Common myeloid progenitor, CD34-positive (primary cell): ENCODE measurements around the gene TRIM24.
A peak's percentile ranks its signal among the peaks of the same experiment; 100 is the strongest.
"Not testable (repeated sequence)": the region's sequence is repeated elsewhere in the genome, so short reads cannot be mapped to it uniquely, and the experiment has no call there.

ENCODE experiments used
- CTCF ChIA-PET: fragments of 350-600 bp; sonication (Branson Sonifier 250); formaldehyde crosslinking; loops from one replicate; lab custom pipeline; 2021; ENCODE audit warnings: antibody characterized with exemption; lab: Charles Lee
- POLR2A ChIA-PET: fragments of 350-600 bp; sonication (Branson Sonifier 250); formaldehyde crosslinking; loops from one replicate; lab custom pipeline; 2021; ENCODE audit warnings: antibody characterized with exemption; lab: Charles Lee
- DNase-seq, 3 donors: peaks; one replicate each; pipeline versions ENCODE4 v3.0.0 to v3.0.0-alpha.2; 2013
- H3K27ac ChIP-seq, 2 experiments: 1 replicate in 1 of 2; 2 replicates in 1 of 2; pipeline ENCODE4 v1.7.0; 2013; ENCODE audit warnings: inconsistent platforms in 2 of 2, low read length in 2 of 2, mild to moderate bottlenecking in 2 of 2, low read depth in 1 of 2, moderate library complexity in 1 of 2; ENCODE audit not compliant: severe bottlenecking in 2 of 2, insufficient read depth in 1 of 2, poor library complexity in 1 of 2
- H3K27me3 ChIP-seq, 5 experiments: replicated peaks in 2 of 5; 1 replicate in 3 of 5; 2 replicates in 2 of 5; pipeline versions ENCODE4 v1.6.1 to v1.7.0; 2013; ENCODE audit warnings: low read length in 4 of 5, mild to moderate bottlenecking in 2 of 5, moderate library complexity in 2 of 5, inconsistent platforms in 1 of 5; ENCODE audit not compliant: insufficient read depth in 5 of 5, control insufficient read depth in 4 of 5
- H3K36me3 ChIP-seq, 4 experiments: 1 replicate in 2 of 4; 2 replicates in 2 of 4; pipeline versions ENCODE4 v1.6.1 to v1.7.0; 2013; ENCODE audit warnings: low read length in 3 of 4, control low read depth in 1 of 4, mild to moderate bottlenecking in 1 of 4; ENCODE audit not compliant: control insufficient read depth in 4 of 4, insufficient read depth in 4 of 4
- H3K4me1 ChIP-seq, 4 experiments: 1 replicate in 3 of 4; 2 replicates in 1 of 4; pipeline versions ENCODE4 v1.6.1 to v1.7.1; 2013; ENCODE audit warnings: low read length in 3 of 4, mild to moderate bottlenecking in 3 of 4, control low read depth in 1 of 4, inconsistent platforms in 1 of 4, moderate library complexity in 1 of 4; ENCODE audit not compliant: control insufficient read depth in 4 of 4, insufficient read depth in 4 of 4; ENCODE audit errors: control extremely low read depth in 1 of 4
- H3K4me3 ChIP-seq, 7 experiments: 1 replicate in 4 of 7; 2 replicates in 3 of 7; pipeline versions ENCODE4 v1.5.1 to v1.7.0; 2013; ENCODE audit warnings: mild to moderate bottlenecking in 7 of 7, low read length in 6 of 7, moderate library complexity in 6 of 7, inconsistent platforms in 2 of 7, low read depth in 2 of 7, control low read depth in 1 of 7; ENCODE audit not compliant: insufficient read depth in 4 of 7, control insufficient read depth in 1 of 7; ENCODE audit errors: extremely low read depth in 1 of 7
- H3K9me3 ChIP-seq, 5 experiments: 1 replicate in 4 of 5; 2 replicates in 1 of 5; pipeline versions ENCODE4 v1.6.1 to v1.7.1; 2013; ENCODE audit warnings: low read length in 4 of 5, mild to moderate bottlenecking in 2 of 5, inconsistent platforms in 1 of 5, low read depth in 1 of 5, moderate library complexity in 1 of 5; ENCODE audit not compliant: control insufficient read depth in 4 of 5, insufficient read depth in 2 of 5; ENCODE audit errors: control extremely low read depth in 1 of 5
- WGBS: methylation state at CpG from one replicate; pipeline ENCODE4 v1.1.5; 2013; ENCODE audit not compliant: insufficient coverage; 5-methylcytosine and 5-hydroxymethylcytosine counted together

The TRIM24 gene

DNA sequence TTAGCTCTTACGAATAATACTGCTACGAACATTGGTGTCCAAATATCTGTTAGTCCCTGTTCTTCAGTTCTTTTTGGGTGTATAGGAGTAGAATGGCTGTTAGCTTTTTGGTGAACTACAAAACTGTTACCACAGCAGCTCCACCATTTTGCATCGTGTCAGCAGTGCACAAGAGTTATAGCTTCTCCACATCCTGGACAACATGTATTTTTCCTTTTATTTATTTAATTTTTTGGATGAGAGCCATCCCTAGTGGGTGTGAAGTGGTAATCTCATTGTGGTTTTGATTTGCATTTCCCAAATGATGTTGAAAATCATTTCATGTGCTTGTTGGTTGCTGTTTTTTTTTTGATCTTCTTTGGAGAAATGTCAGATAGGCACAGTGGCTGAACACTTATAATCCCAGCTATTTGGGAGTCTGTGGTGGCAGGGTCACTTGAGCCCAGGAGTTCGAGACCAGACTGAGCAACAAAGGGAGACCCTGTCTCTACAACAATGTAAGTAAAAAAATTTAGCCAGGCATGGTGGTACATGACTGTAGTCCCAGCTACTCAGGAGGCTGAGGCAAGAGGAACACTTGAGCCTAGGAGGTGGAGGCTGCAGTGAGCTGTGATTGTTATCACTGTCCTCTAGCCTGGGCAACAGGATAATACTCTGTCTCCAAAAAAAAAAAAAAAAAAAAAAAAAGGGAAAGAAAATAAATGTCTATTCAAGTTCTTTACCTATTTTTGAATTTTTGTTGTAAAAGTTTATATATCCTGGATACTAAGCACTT, 31.7 kb downstream of the TRIM24 start:
- Histone ChIP-seq H3K9me3 (no peaks in the 10 kb centered on the region), H3K4me3 (peak overlapping the region in 1 of 7 experiments; percentile 3), H3K27me3 (no peaks in the 10 kb centered on the region), H3K4me1 (peaks cover 0 to 11% (median 3%) of the 10 kb centered on the region in 4 experiments), H3K36me3 (peaks cover 3 to 12% (median 6%) of the 10 kb centered on the region in 4 experiments), H3K27ac (no peak overlapping the region)
- ChIA-PET CTCF (interaction anchor here (0.6 to 1.0 kb wide), 2 partner anchors 76 to 300 kb away, joined by 3 read pairs; no protein-coding TSS in a partner anchor), POLR2A (no interaction called here)
- DNase-seq, result peak; percentile 19 to 76 (median 69)
- 80% methylated on average over 1 of the region's 4 CpGs for WGBS

DNA sequence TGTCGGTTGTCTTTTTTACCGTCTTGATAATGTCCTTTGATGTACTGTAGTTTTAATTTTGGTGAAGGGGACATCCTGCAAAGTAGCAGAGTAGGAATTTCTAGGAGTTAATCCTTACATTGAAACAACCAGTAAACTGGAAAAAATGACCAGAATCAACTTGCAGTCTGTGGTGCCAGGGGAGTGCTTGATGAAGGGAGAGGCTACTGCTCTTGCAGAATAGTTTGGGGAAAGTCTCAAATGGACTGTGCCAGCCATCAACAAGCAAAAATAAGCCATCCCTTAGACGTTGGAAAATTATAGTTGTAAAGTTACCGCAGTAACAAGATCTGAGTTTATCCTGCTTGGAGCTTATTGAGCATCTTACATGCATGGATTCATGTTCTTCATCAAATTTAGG, 32.4 kb downstream of the TRIM24 start:
- H3K36me3 ChIP-seq, result peaks cover 3 to 12% (median 6%) of the 10 kb centered on the region in 4 experiments
- 94% methylated on average over 3 of the region's 4 CpGs for WGBS
- peaks cover 0 to 11% (median 3%) of the 10 kb centered on the region in 4 experiments for H3K4me1 ChIP-seq
- no peak overlapping the region for H3K4me3 ChIP-seq
- no peak for DNase-seq
- no peaks in the 10 kb centered on the region for H3K9me3 ChIP-seq
- ChIA-PET CTCF (interaction anchor here (1.0 kb wide), 1 partner anchor 14 kb away, joined by 4 read pairs; no protein-coding TSS in a partner anchor), POLR2A (no interaction called here)
- H3K27me3 ChIP-seq, result no peaks in the 10 kb centered on the region
- H3K27ac ChIP-seq, result no peak overlapping the region

DNA sequence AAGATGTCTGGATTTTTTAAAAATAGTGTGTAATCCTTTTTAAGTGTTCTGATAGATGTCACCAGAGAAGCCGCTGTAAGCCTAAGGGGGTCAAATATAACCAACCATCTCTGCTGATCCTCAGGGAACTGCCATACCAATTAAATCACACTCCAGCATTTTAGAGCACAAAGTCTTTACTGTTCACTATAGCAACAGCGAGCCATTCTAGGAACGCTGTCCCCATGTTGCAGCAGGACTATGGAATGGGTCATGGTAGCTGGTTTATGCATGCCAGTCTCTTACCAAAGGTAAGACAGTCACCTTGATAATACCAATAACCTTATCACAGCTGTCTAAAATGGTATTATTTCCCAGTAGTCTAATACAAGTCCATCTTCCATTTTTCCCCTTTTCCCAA, 33.5 kb downstream of the TRIM24 start:
- no peaks in the 10 kb centered on the region for H3K27me3 ChIP-seq
- H3K9me3 ChIP-seq, result peaks cover 0 to under 1% (median 0%) of the 10 kb centered on the region in 5 experiments
- no peak overlapping the region for H3K27ac ChIP-seq
- CTCF ChIA-PET, result interaction anchor here (0.6 to 1.4 kb wide), 4 partner anchors 10 to 181 kb away, joined by 3 to 4 read pairs (median 3); no protein-coding TSS in a partner anchor
- H3K36me3 ChIP-seq, result peaks cover 3 to 12% (median 7%) of the 10 kb centered on the region in 4 experiments
- POLR2A ChIA-PET, result no interaction called here
- H3K4me1 ChIP-seq, result peaks cover 0 to 11% (median 3%) of the 10 kb centered on the region in 4 experiments
- no peak overlapping the region for H3K4me3 ChIP-seq
- DNase-seq, result no peak
- 94% methylated on average over 3 of the region's 3 CpGs for whole genome bisulfite sequencing

DNA sequence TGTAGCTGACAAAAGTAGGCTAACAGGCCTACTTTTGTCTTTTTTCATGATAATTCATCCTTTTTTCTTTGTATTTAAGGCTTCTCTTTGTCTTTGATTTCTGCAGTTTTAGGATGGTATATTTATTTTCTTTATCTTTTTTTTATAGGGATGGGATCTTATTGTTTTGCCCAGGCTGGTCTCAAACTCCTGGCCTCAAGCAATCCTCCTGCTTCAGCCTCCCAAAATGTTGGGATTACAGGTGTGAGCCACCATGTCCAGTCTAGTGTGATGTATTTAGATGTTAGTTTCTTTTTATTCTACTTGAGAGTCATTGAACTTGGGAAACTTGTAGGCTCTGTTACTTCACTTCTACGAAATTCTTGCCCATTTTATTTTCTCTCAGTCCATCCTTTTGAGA, 35.4 kb downstream of the TRIM24 start:
- H3K36me3 ChIP-seq, result peaks cover 8 to 19% (median 11%) of the 10 kb centered on the region in 4 experiments
- ChIA-PET POLR2A (no interaction called here), CTCF (interaction anchor here (1.1 to 1.2 kb wide), 2 partner anchors 14 to 18 kb away, joined by 3 read pairs; no protein-coding TSS in a partner anchor)
- H3K4me1 ChIP-seq, result peaks cover 0 to 11% (median 3%) of the 10 kb centered on the region in 4 experiments
- H3K4me3 ChIP-seq, result no peak overlapping the region
- DNase-seq, result no peak
- H3K27ac ChIP-seq, result no peak overlapping the region
- H3K9me3 ChIP-seq, result peaks cover 0 to 3% (median 0%) of the 10 kb centered on the region in 5 experiments
- no CpG with 5 or more reads among the region's 1 CpG for WGBS
- H3K27me3 ChIP-seq, result no peaks in the 10 kb centered on the region

DNA sequence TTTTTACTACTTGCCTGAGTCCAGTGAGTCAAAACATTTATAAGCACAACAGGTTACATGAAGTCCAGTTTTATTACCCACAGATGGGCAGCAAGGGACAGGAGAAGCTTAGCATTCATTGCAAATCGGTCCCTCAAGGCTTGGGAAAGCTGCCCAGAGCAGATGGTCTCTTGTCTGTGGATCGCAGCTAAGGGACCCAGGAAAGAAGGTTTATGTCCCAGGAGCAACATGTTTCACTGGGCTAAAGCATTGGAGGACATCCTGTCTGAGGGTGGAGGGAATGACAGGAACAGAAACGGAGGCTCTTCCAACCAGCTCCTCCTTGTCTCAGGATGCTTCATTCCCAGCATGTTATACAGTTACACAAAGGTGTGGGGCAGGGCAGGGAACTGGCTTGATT, 39.3 kb downstream of the TRIM24 start:
- Histone ChIP-seq H3K27me3 (no peaks in the 10 kb centered on the region), H3K27ac (peak overlapping the region in 1 of 2 experiments; percentile 18), H3K4me3 (no peak overlapping the region), H3K9me3 (peaks cover 0 to 3% (median 0%) of the 10 kb centered on the region in 5 experiments), H3K36me3 (peaks cover 2 to 20% (median 9%) of the 10 kb centered on the region in 4 experiments), H3K4me1 (peaks cover 0 to 6% (median 0%) of the 10 kb centered on the region in 4 experiments)
- DNase-seq, result no peak
- POLR2A ChIA-PET, result no interaction called here
- CTCF ChIA-PET, result no interaction called here
- WGBS, result 100% methylated on average over 1 of the region's 3 CpGs

DNA sequence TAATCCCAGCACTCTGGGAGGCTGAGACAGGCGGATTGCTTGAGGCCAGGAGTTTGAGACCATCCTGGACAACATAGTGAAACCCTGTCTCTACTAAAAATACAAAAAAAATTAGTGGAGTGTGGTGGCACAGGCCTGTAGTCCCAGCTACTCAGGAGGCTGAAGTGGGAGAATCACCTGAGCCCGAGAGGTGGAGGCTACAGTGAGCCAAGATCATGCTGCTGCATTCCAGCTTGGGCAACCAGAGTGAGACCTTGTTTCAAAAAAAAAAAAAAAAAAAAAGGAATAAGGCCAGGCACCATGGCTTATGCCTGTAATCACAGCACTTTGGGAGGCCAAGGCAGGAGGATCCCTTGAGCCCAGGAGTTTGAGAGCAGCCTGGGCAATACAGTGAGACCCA, 40.2 kb downstream of the TRIM24 start:
- H3K4me3 ChIP-seq, DNase-seq, POLR2A ChIA-PET, H3K27me3 ChIP-seq, H3K4me1 ChIP-seq, H3K27ac ChIP-seq, H3K9me3 ChIP-seq: not testable (repeated sequence)
- 100% methylated on average over 1 of the region's 2 CpGs for WGBS
- CTCF ChIA-PET, result interaction anchor here (1.4 kb wide), 1 partner anchor 14 kb away, joined by 3 read pairs; no protein-coding TSS in a partner anchor
- peaks cover 2 to 27% (median 11%) of the 10 kb centered on the region in 4 experiments for H3K36me3 ChIP-seq

DNA sequence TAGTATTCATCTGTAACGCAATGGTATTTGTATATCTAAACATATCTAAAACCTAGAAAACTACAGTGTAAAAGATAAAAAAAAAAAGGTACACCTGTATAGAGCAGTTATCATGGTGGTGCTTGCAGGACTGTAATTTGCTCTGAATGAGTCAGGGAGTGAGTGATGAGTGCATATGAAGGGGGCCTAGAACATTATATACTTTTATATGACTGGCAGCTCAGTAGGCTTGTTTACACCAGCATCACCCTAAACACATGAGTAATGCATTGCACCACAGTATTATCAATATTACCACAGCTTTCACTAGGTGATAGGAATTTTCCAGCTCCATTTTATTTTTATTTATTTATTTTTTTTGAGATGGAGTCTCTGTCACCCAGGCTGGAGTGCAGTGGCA, 40.8 kb downstream of the TRIM24 start:
- Histone ChIP-seq H3K36me3 (peaks cover 4 to 33% (median 15%) of the 10 kb centered on the region in 4 experiments), H3K4me3 (no peak overlapping the region), H3K27me3 (no peaks in the 10 kb centered on the region), H3K27ac (no peak overlapping the region), H3K4me1 (peaks cover 0 to 6% (median 0%) of the 10 kb centered on the region in 4 experiments), H3K9me3 (peaks cover 0 to 3% (median 0%) of the 10 kb centered on the region in 5 experiments)
- ChIA-PET POLR2A (no interaction called here), CTCF (interaction anchor here (0.6 to 1.4 kb wide), 2 partner anchors 13 to 25 kb away, joined by 3 read pairs; no protein-coding TSS in a partner anchor)
- DNase-seq, result no peak
- no CpG with 5 or more reads among the region's 1 CpG for WGBS
